NCI-H146 treated with DMSO at 0.1 percent for 48 hours (cell line): ENCODE measurements around the gene BPIFB4.
"Not testable (repeated sequence)": the region's sequence is repeated elsewhere in the genome, so short reads cannot be mapped to it uniquely, and the experiment has no call there.

Experiments used
- DNase-seq: peaks from one replicate; lab custom pipeline; 2025; ENCODE audit not compliant: unreplicated experiment; lab: John Stamatoyannopoulos, UW

The BPIFB4 gene

DNA sequence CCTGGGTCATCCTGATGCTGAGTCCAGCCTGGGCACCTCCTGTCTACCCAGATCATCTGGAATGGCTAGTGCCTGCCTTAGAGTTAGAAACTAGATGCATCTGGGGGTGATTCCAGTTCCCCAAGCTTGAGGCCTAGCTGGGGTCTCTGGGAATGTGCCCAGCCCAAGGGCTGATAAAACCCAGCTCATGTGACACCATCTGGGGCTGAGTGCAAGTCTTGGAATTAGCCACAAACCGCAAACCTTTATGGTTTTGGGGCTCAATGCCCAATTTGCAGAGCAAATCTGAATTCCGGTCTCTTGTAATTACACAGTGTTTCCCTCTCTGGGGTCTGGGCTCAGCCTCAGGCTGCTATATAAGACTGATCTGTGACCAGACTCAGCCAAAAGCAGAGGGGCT, at the start of gene BPIFB4:
TSS of gene BPIFB4 (plus strand) at position 385 of the 400 bp plus-strand sequence. CDS start 1,884 bp downstream, outside the sequence.
- DNase-seq, result no peak

DNA sequence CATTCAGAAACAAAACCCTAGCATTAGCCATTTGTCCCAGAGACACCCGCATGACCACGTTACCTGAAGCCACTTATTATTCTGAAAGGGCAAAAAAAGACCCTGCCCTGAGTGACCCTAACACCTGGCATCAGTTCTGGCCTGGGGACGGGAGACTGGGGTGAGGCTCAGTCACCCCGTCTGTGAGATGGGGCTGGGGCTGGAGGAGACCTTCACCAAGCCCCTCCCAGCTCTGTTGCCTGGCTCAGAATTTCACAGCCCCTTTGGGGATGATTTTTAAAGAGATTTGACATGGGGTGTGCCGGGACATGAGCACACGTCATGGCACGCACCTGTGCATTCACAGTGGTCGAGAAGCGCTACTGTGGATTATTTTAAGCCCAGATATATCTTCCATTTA, 49.4 kb upstream of the BPIFB4 start:
- no peak for DNase-seq

DNA sequence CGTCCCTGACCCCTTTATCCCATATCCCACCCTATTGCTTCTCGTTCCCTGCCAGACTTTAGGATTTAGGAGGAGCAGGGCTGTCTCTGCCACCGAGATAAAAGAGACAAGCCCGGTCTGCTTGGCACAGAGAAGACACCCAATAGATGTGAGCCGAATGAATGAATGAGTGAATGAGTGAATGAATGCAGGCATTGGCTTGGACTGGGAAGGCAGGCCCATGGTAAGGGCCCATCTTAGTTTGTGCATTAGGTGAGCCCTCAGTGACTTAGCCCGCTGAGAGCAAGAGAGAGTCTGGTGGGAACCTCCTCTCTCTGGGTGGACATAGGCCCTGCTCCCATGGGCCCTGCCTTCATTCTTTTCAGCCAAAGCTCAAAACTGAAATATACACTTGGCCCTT, 48.9 kb upstream of the BPIFB4 start:
- DNase-seq, result no peak

DNA sequence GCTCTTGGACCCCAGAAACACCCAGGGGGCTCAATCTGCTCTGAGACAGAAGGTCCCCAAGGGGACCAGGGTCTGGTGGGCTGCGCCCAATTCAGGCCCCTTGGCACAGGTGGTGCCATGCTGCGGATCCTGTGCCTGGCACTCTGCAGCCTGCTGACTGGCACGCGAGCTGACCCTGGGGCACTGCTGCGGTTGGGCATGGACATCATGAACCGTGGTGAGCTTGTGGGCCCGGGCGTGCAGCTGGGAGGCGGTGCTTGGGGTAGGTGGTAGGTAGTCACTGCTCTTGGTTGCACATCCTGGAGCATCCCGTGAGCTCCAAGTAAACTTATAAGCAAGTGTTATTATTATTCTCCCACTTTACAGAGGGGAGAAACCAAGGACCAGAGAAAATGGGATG, 47.9 kb upstream of the BPIFB4 start, which contains the start of gene BPIFB6:
TSS of gene BPIFB6 (plus strand) at position 118 of the 400 bp plus-strand sequence. CDS start at position 118, 0 bp downstream.
- DNase-seq, result no peak

DNA sequence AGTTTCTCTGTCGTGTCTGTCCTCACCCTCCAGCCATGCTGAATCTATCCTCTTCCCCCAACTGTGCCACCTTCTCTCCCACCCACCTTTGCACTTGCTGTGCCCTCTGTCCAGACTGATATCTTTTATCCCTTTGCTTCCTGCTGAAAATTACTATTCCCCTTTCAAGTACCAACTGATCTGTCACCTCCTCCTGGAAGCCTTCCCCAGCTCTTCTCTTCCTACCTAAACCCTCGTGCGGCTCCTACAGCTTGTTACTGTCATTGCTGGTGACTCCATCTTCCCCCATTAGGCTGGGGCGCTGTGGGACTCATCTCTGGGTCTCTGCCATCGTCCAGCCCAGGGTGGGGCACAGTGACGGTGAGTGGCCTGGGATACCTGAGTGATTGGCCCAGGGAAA, 46.9 kb upstream of the BPIFB4 start:
- no peak for DNase-seq

DNA sequence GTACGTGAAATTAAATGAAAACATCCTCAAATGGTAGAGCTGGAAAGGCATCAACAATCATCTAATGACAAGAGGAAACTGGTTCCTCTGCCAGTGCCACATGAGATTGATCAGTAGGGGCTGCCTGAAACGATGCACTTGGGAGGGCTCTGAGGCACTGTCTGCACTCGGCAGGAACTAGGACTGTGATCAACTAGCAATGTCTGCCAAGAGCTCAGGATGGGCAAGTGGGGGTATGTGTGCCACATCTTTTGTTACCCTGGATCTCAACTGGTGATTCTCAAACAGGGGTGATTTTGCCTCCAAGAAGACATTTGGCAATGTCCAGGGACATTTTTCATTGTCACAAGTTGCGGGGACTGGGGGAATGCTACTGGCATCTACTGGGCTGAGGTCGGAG, 46.1 kb upstream of the BPIFB4 start:
- no peak for DNase-seq

DNA sequence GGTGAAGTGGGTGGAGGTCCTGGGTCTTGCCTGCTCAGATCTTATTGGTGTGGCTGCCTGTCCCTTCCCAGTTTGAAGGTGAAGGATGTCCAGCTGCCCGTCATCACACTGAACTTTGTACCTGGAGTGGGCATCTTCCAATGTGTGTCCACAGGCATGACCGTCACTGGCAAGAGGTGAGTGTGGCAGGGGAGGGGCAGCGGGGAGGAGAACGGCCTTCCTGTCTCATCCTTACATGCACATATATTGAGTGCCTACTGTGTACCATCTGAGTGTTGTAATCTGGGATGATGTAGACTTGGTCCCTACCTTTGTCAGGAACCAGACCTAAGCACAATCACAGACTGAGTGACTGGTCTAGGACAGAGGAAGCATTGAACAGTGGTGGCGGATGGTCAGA, 45.3 kb upstream of the BPIFB4 start:
- no peak for DNase-seq

DNA sequence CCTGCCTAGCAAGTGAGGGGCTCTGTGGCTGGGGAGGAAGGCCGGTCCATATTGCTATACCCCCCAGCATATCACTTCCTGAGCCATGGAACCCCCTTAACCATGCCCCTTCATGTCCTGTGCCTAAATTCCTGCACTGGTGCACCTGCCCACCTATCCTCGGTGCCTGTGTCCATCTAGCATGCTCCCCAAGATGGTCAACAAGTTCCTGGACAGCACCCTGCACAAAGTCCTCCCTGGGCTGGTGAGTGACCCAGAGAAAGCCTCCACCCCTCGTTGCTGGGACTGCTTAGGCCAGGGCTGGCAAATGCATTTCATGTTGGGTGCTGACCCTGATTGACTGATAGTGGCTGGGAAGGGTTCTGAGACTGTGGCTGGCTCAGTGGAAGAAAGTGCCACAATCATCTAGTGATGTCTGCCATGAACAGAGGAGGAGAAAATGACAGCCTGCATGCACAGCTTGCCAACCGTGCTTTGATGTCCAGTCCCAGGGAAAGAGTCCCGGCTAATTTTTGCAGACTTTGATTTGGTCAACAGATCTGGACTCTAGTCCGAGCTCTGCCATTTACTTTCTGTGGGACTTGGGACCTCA, 44.4 kb upstream of the BPIFB4 start:
- no peak for DNase-seq

DNA sequence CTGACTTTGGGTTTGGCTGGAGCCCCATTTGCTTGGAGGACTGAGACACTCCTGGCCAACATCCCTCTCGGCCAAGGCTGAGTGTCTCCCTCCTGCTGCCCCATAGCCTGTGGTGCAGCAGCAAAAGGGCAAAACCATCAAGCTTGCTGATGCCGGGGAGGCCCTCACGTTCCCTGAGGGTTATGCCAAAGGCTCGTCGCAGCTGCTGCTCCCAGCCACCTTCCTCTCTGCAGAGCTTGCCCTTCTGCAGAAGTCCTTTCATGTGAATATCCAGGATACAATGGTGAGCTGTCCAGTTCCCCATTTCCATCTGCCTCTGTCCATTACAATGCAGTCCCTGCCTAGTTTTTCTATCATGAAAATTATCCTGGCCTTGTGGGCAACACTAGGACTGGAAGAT, 42.0 kb upstream of the BPIFB4 start:
- DNase-seq, result no peak

DNA sequence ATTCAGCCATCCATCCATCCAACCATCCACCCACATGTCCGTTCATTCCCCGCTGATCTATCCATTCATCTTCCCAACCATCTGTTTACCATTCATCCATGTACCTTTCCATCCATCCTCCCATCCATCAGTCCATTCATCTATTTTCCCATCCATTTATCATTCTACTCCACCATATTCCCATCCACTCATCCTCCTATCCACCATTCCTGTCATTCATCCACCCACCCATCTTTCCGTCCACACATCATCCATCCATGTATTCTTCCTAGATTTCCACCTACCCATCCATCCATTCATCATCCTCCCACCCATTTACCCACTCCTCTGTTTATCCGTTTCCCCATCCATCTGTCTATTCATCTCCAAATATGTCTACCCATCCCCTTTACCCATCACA, 41.2 kb upstream of the BPIFB4 start:
- DNase-seq, result no peak

DNA sequence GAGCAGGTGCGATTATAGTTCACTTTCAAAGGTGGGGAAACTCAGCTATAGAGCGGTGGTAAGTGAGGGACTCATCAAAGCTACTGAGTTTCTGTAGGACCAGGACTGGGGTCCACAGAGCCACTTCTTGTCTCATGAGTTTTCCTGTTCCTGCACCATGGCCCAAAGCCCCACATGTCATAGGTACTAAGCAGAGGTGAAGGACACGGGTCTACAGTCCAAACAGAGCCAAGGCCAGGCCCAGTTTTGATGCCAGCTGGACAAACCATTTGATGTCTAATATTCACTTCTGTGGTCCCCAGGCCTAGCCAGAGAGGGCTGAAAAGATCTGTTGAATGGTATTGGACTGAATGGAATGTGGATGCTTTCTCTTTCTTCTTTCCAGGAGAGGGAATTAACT, 37.0 kb upstream of the BPIFB4 start:
- DNase-seq, result no peak

DNA sequence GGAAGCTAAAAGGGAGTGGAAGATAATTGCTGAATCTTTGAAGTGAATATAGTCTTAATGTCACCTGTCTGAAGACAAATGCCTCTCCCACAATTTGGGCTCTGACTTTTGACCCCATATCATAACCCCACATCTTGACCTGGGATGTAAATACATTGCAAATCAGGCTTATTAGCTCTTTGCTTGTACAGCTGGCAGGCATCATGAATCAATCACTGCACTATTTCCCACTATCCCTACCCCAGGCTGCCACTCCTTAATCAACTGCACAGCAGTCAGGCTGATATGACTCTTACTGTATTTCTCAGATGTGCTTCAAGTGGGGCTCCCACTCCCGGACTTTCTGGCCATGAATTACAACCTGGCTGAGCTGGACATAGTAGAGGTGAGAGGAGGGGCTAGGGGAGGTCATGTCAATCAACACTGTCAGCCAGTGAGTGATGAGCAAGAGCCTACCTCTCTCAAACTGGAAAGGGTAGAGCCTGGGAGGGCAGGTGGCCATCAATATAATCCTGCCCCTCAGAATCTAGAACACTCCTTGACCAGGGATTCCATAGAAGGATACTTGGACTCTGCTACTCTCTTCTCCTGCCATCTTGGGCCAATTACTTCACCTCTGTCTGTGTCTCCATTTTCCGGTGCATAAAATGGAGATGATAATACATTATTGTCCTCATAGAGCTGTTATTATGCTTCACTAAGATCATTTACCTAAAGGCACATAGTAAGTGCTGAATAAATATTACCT, 36.3 kb upstream of the BPIFB4 start:
- DNase-seq, result no peak

DNA sequence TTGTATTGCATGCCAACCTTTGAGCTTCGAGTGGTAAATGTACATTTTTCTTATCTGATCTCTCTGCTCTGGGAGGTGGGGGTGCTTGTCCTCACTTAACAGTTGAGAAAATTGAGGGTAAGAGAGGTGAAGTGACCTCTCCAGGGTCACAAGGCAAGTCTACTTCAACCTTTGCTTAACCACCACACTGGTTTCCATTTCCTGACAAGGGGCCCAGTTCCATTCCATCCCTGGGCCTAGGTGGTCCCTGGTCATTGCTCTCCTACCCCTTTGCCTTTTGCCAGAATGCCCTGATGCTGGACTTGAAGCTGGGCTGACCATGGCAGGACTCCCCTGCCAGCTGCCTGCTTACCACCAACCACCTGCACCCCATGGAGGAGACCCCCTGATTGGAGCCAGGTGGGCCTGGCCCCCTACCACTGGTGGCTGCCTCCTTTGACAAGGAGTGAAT, 35.7 kb upstream of the BPIFB4 start:
- no peak for DNase-seq

DNA sequence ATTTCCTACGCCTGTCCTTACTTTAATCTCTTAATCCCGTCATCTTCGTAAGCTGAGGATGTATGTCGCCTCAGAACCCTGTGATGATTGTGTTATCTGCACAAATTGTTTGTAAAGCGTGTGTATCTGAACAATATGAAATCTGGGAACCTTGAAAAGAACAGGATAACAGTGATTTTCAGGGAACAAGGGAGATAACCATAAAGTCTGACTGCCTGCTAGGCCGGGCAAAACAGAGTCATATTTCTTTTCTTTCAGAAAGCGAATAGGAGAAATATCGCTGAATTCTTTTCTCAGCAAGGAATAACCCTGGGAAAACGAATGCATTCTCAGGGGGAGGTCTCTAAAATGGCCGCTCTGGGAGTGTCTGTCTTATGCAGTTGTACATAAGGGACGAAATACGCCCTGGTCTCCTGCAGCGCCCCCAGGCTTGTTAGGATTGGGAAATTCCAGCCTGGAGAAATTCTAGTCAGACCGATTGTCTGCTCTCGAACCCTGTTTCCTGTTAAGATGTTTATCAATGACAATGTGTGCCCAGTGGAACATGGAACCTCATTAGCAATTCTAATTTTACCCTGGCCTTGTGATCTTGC, 34.2 kb upstream of the BPIFB4 start:
- not testable (repeated sequence) for DNase-seq

DNA sequence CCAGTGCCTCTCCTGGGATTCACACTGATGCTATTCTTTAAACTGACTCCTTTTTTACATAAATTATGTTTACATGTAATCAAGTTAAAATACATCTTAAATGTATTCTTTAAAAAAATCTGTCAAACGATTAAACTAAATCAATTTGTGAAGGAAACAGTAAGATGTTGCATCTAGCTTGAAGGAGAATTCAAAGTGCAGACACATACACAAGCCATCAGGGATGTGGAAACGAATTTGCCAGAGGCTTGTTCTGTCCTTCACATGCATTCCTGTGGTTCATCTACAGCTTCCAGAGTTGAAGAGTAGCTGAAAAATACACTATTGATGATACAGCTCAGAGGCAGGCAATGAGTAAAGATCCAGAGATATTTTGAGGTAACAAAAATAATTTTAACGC, 33.0 kb upstream of the BPIFB4 start:
- no peak for DNase-seq

DNA sequence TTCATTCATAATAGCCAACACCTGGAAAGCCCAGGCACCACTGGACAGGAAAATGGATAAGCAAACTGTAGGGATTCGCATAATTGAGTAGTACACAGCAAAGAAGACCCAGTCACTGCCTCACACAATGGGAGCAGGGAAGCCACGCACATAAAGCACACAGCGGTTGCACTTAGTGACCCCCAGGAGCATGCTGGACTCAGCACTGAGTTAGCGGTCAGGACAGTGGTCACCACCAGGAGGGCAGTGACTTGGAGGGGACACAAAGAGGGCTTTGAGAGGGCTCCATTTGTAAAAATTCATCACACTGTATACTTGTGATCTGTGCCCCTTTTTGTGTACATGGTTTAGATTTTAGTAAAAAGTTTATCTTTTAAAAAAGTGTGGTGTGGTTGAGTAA, 28.1 kb upstream of the BPIFB4 start:
- DNase-seq, result no peak

DNA sequence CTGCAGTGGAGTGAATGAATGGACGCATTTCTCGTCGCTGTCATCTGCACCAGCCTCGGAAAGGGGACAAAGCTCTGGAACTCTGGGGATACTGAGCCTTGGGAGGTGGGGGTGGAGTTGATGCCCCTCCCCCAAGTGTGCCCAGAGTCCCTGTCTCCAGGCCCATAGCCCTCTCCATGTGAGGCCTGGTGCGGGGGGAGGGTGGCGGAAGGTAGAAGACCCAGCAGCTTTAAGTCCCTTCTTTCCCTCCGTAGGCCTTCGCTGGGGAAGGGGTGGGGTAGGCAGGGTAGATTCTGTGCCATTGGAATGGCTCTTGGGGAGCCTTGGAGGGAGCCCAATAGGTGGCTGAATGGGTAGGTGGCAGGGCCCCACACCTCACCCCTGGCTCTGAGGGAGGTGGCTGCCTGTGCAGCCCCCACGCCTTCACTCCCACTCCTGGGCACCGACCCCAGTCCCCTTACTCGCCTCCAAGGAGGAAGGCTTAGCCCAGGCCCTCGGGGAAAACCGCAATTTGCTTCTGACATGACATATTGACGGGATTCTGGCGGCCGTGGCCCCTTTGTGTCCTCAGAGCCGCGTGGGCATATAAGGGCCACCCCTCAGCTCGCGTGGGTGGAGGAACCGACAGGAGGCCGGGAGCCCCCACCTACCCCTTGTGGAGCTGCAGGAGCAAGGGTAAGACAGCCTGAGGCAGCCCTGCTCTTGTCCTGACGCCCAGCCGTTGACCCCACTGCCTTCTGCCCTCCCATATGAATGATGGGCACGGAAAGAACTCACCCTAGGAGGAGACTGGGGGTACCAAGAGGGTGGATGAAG, 25.9 kb upstream of the BPIFB4 start, which contains the start of gene BPIFB3:
TSS of gene BPIFB3 (plus strand) at position 613 of the 816 bp plus-strand sequence. CDS start 1,533 bp downstream, outside the sequence.
- DNase-seq, result no peak

DNA sequence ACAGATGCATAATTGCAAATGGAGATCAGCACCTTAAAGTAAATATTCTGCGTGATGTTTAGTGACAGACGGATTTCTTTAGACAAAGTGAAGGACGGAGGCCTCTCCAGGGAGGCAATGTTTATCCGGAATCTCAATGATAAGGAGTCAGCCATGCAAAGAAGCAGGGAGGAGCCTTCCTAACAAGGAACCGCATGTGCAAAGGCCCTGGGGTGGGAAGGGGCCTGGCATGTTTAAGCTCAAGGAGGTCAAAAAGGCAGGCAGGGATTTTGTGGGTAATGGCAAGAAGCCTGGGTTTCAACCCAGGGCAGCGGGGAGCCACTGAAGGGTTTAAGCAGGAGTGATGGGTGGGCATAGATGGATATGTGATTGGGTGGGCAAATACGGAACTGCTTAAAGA, 25.1 kb upstream of the BPIFB4 start:
- no peak for DNase-seq

DNA sequence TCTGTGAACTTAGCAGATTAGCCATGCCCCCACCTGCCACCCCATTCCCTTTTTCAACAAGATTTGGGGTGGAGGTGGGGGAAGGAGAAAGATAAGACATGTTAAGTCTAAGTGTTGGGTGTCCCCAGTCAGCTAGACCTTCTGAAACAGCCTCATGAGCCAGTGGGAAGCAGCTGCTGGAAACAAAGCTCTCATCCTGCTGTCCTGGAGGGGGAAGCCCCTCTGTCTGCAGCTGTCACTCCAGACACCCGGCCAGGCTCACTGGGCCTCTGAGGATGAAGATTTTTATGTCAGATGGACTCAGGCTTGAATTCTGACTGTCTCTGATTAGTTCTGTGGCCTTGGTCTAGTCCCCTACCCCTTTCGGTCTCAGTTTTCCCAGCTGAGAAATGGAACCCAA, 24.7 kb upstream of the BPIFB4 start:
- no peak for DNase-seq

DNA sequence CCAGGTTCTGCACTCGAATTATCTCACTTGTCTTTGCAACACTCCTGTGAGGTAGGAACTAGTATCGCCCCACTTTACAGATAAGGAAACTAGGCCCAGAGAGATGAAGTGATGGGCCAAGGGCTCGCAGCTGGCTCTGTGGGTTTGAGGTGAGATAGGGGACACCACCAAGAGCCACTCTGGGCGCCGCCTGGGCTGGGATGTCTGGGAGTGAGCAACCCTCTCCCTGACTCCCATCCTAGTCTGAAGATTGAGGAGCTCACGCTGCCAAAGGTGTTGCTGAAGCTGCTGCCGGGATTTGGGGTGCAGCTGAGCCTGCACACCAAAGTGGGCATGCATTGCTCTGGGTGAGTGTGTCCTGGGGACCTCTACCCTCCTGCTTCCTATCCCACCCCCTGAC, 20.3 kb upstream of the BPIFB4 start:
- DNase-seq, result no peak

DNA sequence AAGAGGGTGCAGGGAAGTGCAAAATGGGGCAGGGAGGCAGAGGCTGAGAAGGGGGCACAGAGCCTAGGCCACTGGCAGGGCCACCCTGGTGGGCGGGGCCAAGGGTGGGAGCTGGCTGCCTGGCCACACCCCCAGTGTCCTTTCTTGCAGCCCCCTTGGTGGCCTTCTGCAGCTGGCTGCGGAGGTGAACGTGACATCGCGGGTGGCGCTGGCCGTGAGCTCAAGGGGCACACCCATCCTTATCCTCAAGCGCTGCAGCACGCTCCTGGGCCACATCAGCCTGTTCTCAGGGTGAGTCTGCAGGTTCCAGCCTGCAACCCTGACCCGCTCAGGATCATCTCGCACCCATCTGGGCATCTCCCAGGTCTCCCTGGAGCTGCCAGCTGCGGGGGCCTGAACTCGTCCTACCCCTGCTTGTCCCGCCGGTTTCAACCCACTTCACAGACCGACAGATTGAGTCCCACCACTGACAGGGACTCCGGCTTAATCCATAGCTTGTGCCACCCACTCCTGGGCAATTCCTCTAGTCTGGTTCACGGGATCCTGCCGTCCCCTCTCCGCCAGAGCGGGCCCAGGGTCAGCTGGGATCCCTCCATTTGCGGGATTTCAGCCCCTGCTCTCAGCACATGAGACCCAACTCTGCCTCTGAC, 19.6 kb upstream of the BPIFB4 start:
- DNase-seq, result no peak
